GM18508 (cell line): ENCODE measurements around the gene SPATS1.

Experiments used
- ATAC-seq: cut with Tn5 transposase; IDR thresholded peaks from one replicate; pipeline ENCODE4 v1.9.1; 2021; ENCODE audit warnings: moderate number of reproducible peaks; ENCODE audit not compliant: insufficient read depth, unreplicated experiment

SPATS1 gene

GRCh38 chr6:44342489-44342888 is at the start of gene SPATS1:
SPATS1 (plus strand) TSS chr6:44342650; CDS start chr6:44343096, 446 bp downstream.
- ATAC-seq = no peak

GRCh38 chr6:44292661-44293365 is 49.6 kb upstream of the SPATS1 start:
- ATAC-seq = no peak

- ATAC-seq = no peak
Measured at GRCh38 chr6:44294832-44295791, 47.3 kb upstream of the SPATS1 start.

- no peak for ATAC-seq
Measured at GRCh38 chr6:44297063-44298038, 45.1 kb upstream of the SPATS1 start.

- no peak for ATAC-seq
Measured at GRCh38 chr6:44298055-44298803, 44.2 kb upstream of the SPATS1 start.

GRCh38 chr6:44298864-44299263 is 43.6 kb upstream of the SPATS1 start:
- ATAC-seq = no peak

GRCh38 chr6:44300292-44300823 is 42.1 kb upstream of the SPATS1 start:
- ATAC-seq = no peak

GRCh38 chr6:44301106-44301505 is 41.3 kb upstream of the SPATS1 start:
- ATAC-seq = no peak

GRCh38 chr6:44301782-44302564 is 40.5 kb upstream of the SPATS1 start:
- no peak for ATAC-seq

GRCh38 chr6:44302856-44303255 is 39.6 kb upstream of the SPATS1 start:
- no peak for ATAC-seq

GRCh38 chr6:44303842-44304241 is 38.6 kb upstream of the SPATS1 start:
- no peak for ATAC-seq

GRCh38 chr6:44304282-44305199 is 37.9 kb upstream of the SPATS1 start:
- no peak for ATAC-seq

- ATAC-seq = no peak
Measured at GRCh38 chr6:44305200-44305725, 37.2 kb upstream of the SPATS1 start.

GRCh38 chr6:44306710-44307109 is 35.7 kb upstream of the SPATS1 start:
- ATAC-seq = no peak

- no peak for ATAC-seq
Measured at GRCh38 chr6:44307217-44307616, 35.2 kb upstream of the SPATS1 start.

GRCh38 chr6:44309092-44309491 is 33.4 kb upstream of the SPATS1 start:
- no peak for ATAC-seq

- ATAC-seq = no peak
Measured at GRCh38 chr6:44309631-44310030, 32.8 kb upstream of the SPATS1 start.
